GM19099 (cell line): ENCODE measurements around the gene CIAO3.

Experiments
- POLR2A ChIP-seq: IDR thresholded peaks from 3 replicates; pipeline ENCODE4 v1.6.1; 2011; ENCODE audit warnings: low read depth; ENCODE audit not compliant: insufficient read length; ENCODE audit errors: extremely low read depth

Gene CIAO3

DNA sequence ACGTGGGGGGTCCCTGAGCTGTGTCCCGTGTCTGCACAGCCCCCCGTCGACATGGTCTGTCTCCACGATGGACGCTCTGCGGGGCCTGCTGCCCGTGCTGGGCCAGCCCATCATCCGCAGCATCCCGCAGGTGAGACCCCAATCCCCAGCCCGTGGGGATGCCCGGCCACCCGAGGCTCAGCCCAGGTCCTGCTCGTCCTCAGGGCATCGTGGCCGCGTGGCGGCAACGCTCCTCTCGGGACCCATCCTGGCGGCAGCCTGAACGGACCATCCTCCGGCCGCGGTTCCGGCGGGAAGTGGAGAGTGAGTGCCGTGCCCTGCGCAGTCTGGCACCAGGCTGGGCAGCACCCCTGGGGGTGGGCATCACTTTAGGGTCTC, 24.7 kb upstream of the CIAO3 start:
- TF ChIP-seq POLR2A, result no peak

DNA sequence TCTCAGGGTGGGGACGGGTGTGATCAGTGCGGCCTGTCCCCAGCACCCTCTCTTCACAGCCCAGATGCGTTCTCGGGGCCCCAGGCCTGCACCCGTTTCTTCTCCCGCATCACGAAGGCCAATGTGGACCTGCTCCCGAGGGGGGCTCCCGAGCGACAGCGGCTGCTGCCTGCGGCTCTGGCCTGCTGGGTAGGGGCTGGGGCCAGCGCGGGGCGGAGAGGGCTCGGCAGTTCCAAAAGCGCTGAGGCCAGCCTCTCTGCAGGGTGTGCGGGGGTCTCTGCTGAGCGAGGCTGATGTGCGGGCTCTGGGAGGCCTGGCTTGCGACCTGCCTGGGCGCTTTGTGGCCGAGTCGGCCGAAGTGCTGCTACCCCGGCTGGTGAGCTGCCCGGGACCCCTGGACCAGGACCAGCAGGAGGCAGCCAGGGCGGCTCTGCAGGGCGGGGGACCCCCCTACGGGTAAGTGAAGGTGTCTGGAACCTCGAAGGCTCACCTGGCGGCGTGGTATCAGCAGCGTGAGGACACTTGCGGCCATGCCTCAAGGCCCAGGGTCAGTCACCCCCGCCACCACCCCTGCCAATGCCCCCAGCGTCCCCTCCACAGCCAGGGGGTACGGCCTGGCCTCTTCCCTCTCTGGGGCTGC, 24.2 kb upstream of the CIAO3 start:
- no peak for TF ChIP-seq POLR2A

DNA sequence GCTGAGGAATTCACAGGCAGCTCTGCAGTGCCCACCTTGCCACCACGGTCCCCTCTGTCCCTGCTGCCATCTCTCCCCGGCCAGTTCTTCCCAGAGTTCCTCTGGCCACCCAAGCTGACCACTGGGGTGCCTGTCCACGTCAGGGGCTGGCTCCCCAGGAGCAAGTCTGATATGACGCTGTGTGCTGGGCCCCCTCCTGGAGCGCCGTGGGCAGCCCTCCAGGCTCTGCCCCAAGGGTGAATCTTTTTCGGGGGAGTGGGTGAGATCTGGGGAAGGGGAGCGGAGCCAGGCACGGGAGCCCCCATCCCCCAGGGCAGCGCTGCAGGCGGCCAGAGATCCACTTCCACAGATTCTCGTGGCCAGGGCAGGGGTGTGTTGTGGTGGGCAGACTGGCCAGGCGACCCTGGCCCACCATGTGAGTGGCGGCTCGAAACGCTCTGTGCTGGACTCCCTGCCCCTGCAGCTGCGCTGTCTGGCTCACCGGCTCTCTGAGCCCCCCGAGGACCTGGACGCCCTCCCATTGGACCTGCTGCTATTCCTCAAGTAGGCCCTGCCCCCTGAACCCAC, 23.5 kb upstream of the CIAO3 start:
- TF ChIP-seq POLR2A, result no peak

DNA sequence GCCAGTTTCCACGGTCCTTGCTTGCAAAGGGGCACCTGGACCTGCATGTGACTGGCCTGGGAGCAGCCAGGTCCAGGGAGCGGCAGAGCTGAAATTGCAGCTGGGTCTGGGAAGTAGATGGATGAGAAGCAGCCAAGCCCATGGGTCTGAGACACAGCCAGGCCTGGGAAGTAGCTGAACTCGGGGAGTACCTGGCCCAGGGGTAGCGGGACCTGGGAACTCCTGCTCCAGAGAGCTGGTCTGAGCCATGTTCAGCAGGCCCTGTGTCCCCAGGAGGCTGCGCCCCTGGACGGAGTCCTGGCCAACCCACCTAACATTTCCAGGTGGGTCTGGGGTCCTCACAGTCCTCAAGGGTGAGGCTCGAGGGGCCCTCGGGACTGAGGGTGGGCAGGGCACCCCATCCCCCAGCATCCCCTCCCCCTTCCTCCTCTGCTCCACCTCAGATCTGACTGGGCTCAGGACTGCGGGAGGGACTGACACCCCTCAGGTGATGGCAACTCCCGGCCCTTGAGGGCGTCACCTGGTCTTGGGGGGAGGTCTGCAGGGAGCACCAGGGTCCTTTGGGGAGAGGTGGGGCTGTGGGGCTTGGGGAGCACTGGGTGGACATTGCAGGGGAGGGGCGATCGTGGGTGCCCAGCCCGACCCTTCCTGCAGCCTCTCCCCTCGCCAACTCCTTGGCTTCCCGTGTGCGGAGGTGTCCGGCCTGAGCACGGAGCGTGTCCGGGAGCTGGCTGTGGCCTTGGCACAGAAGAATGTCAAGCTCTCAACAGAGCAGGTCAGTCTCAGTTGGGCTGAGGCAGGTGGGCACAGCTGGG, 22.8 kb upstream of the CIAO3 start:
- no peak for TF ChIP-seq POLR2A

DNA sequence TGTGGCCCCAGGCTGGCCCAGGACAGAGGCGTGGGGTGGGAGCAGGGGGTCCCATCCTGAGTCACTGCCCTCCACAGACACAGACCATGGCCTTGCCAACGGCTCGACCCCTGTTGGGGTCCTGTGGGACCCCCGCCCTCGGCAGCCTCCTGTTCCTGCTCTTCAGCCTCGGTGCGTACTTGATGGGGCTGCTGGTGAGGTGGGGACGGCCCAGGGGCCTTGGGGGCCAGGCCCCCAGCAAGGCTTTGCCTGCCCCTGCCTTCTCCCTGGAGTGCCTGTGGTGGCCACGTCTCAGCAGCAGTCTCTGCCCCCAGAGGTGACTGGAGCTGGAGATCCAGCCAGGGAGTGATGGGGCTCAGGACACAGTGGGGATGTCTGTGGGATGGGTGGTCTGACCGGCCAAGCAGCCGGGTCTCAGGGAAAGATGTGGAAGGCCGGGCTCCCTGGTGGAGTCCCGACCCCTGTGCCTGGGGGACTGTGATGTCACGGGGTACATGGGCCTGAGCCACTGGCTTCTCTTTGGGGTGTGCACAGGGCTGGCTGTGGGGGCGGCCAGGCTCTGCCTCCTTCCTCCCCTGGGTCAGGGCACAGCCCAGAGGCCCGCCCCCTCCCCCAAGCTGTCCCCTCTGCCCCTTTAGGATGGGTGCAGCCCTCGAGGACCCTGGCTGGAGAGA, 21.9 kb upstream of the CIAO3 start:
- no peak for TF ChIP-seq POLR2A

DNA sequence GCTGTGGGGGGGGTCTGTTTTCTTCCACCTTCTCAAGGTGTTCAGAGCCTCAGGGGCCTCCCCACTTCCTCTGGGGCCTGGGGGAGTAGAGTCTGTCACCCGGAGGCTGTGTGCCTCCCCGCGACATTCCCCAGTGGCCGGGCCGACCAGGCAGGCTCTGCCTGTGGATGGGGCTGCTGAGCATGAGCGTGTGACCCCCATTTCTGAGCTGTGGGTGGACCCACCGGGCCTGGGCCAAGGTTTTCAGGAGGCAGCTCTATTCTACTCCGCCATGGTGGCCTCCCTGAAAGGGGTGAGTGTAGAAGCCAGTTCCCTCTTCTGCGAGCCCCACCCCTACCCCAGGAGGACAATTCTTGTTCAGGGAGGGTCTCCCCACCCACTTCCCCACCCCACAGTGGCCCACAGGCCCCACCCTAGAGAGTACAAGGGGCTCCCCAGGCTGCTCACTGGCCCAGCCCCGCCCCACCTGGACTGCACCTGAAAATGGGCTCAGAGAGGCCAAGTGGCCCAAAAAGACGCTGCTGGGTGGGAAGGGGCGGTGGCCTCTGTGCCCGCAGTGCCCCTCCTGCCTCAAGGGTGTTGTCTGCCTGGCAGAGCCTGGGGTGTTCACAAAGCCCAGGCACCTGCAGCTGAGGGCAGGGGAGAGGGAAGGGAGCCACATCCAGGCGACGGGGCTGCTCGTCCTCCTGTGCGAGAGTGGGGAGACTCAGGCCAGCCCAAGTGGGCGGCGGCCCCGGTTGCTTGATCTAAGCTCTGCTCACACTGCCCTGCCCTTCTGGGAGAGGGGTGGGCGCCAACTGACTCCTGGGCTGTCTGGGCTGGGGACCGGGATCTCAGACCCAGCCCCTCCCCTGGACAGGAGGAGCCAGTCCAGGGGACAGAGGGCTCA, 21.1 kb upstream of the CIAO3 start:
- no peak for TF ChIP-seq POLR2A

DNA sequence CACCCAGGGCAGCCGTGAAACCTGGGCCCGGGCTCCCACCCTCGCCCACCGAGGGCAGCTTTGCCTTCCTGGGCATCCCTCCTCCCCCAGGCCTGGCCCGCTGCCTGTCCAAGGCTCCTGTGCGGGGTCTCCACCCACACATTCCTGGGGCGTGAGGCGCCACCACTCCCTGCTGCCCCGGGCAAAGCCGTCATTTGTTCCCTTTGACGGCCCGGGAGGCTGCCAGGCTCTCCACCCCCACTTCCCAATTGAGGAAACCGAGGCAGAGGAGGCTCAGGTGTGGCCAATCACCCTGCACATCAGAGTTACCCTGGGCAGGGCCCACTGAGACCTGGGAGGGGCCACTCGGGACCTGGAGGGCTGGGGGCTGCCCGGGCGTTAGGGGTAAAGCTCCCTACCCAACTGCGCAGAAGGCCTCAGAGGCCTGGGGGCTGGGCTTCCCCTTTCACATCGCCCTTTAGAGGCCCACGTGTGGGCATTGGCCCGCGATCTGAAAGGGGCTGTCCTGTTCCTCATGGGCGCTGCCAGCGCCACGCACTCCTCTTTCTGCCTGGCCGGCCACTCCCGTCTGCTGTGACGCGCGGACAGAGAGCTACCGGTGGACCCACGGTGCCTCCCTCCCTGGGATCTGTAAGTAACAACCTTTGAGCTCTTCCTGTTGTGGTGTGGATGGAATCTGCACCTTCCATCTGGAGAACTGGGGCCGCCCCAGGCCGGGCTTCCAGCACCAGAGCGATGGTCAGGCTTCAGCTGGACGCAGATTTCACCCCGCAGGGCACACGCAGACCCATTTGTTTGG, 19.9 kb upstream of the CIAO3 start, which contains the start of gene MSLN:
Gene MSLN, plus strand, starts transcription at position 190 of the 799 bp plus-strand sequence. CDS start 1,947 bp downstream, outside the sequence.
- no peak for TF ChIP-seq POLR2A

DNA sequence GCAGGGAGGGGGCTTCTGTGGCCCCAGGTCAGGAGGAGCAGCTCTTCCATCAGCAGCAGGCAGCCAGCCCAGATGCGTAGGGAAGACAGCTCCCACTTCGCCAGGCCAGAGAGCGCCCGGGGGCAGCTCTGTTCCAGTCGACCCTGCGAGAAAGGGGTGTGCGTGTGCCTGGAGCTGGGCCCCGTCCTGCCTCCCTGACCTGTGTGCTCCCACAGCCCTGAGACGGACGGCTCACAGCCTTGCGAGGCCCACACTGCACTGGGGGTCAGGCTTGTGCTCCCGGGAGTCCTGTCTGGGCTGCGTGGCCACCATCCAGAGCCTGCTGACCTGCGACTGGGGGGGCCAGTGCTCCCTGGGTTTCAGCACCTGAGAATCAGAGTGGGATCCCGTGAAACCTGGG, 19.3 kb upstream of the CIAO3 start:
- no peak for TF ChIP-seq POLR2A

DNA sequence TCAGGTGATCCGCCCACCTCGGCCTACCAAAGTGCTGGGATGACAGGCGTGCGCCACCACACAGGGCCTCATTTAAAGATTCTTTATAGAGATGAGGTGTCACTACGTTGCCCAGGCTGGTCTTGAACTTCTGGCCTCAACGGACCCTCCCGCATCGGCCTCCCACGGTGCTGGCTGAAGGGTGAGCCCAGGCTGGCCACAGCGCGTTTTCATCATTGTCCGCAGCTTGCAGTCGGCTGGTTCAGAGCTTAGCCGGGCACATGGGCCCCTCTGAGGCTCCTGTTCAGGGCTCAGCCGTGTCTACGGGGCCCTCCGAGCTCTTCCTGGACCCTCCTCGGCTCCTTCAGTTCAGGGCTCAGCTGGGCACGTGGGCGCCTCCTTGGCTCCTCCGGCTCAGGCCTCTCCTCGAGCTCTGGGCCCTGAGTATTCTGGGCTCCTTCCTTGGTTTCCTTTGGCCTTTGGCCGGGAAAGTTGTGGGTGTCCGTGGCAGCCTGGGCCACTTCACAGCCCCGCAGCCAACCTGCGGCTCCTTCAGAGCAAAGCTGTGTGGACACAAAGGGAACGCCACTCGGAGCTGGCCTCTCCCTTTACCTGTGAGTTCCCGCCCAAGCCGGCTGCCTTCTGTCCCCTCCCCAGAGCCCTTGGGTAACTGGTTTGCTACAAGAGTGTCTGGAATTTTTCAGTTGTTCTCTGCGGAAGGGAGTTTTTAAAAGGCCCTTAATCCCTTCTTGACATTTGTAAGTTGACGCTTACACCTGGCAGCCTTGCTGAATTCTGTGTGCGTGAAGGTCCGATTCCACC, 18.5 kb upstream of the CIAO3 start:
- no peak for TF ChIP-seq POLR2A

DNA sequence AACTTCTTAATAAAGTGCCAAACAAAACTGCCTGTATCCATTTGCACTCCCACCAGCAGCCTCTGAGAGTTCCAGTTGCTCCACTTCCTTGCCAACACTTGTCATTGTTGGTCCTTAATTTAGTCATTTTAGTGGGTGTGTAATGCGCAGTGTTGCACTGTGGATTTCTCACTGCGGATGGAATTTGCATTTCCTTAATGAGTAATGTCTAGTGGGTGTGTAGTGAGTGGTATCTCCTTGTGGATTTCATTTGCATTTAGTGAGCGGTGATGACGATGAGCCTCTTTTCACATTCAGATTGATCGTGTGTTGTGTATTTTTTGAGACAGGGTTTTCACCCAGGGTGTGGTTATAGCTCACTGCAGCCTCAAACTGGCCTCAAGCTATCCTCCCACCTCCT, 15.6 kb upstream of the CIAO3 start:
- no peak for TF ChIP-seq POLR2A

DNA sequence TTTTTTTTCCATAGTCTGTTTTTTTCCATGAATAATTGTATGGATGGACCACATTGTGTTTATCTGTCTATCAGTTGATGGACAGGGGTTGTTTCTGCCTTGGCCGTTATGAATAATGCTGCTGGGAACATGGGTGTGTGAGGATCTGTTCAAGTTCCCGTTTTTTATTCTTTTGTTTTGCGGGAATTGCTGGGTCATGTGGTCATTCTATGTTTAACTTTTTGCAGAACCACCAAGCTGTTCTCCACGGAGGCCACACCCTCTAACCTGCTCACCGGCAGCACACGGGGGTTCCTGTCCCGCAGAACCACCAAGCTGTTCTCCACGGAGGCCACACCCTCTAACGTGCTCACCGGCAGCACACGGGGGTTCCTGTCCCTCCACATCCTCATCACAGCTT, 13.9 kb upstream of the CIAO3 start:
- TF ChIP-seq POLR2A, result no peak

DNA sequence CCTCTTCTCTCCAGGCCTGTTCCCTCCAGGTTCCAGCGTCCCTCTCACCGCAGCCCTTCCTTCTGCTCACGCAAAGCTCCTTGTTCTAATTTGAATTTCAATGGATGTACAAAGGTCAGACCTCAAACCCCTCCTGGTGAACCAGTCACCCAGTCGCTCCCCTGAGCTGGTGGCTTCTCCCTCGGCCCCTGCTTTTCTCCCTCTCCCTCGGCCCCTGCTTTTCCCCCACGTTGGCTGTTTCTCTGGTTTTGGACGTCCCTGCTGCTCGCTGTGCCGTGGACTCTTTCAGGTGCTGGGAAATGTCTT, 11.2 kb upstream of the CIAO3 start:
- no peak for TF ChIP-seq POLR2A
